Spleen (tissue), 7 donors: Measurements from ENCODE around the gene CHST8.

Experiments
- POLR2A ChIP-seq, 3 donors: fragments of 450-650 bp; IDR thresholded peaks; one replicate each; pipeline ENCODE4 v1.5.1; 2017; ENCODE audit warnings: antibody characterized with exemption in 3 of 3, mild to moderate bottlenecking in 1 of 3
- TF ChIP-seq, protein P1 (sequence below), 11 experiments: fragments of 200-600 bp in 7 of 11; fragments of 450-650 bp in 4 of 11; sonication (generic) in 4 of 11; IDR thresholded peaks in 8 of 11; conservative IDR thresholded peaks in 3 of 11; 1 replicate in 7 of 11; 2 replicates in 4 of 11; pipeline versions ENCODE4 v1.4.0 to v1.8.0; 2016 to 2021; ENCODE audit warnings: antibody characterized with exemption in 11 of 11, inconsistent platforms in 4 of 11, mild to moderate bottlenecking in 1 of 11
- donor health status: DM: no; HTN: no; CAD: no; lungs with moderate emphysema.
- donor health status: DM: no; HTN: no; CAD: no.
- donor health status: DM: no; HTN: no; CAD: no.

- TF ChIP-seq, protein P1, sequence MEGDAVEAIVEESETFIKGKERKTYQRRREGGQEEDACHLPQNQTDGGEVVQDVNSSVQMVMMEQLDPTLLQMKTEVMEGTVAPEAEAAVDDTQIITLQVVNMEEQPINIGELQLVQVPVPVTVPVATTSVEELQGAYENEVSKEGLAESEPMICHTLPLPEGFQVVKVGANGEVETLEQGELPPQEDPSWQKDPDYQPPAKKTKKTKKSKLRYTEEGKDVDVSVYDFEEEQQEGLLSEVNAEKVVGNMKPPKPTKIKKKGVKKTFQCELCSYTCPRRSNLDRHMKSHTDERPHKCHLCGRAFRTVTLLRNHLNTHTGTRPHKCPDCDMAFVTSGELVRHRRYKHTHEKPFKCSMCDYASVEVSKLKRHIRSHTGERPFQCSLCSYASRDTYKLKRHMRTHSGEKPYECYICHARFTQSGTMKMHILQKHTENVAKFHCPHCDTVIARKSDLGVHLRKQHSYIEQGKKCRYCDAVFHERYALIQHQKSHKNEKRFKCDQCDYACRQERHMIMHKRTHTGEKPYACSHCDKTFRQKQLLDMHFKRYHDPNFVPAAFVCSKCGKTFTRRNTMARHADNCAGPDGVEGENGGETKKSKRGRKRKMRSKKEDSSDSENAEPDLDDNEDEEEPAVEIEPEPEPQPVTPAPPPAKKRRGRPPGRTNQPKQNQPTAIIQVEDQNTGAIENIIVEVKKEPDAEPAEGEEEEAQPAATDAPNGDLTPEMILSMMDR (IDR thresholded peaks at IDR 0.05 in 8 of 11, conservative IDR thresholded peaks at IDR 0.05 in 3 of 11): no peak
- no peak for TF ChIP-seq POLR2A (IDR thresholded peaks at IDR 0.05)
These were observed 44.2 kb downstream of the CHST8 start for GRCh38 chr19:33665776-33666595.
